C1 segment of cervical spinal cord (tissue), 14 donors: ENCODE results near the gene SRD5A3.

ENCODE experiments used
- DNase-seq, 14 donors: peaks; one replicate each; lab custom pipeline; 2025; lab: John Stamatoyannopoulos, UW

Gene SRD5A3

GRCh38 chr4:55407119-55407518, 61.1 kb downstream of the SRD5A3 start:
- no peak for DNase-seq

- no peak for DNase-seq
Observed at GRCh38 chr4:55407764-55408163, 61.7 kb downstream of the SRD5A3 start.

- peak in 1 of 14 donors; percentile 53 for DNase-seq
Observed at GRCh38 chr4:55409468-55410171, 63.6 kb downstream of the SRD5A3 start.

- no peak for DNase-seq
Observed at GRCh38 chr4:55410431-55410830, 64.4 kb downstream of the SRD5A3 start.

GRCh38 chr4:55411621-55412020, 65.6 kb downstream of the SRD5A3 start:
- DNase-seq, result no peak

GRCh38 chr4:55416176-55416575, 70.1 kb downstream of the SRD5A3 start:
- DNase-seq, result no peak
